CD4-positive, CD25-positive, alpha-beta regulatory T cell (primary cell): ENCODE measurements around the gene L3MBTL1. TPM values are rescaled to one million over a fixed set of nuclear protein-coding genes. Genes with fewer than 3 reads are reported as not detected.
A peak's percentile ranks its signal among the peaks of the same experiment; 100 is the strongest.
"Not testable (repeated sequence)": the region's sequence is repeated elsewhere in the genome, so short reads cannot be mapped to it uniquely, and the experiment has no call there.

ENCODE experiments used
- ATAC-seq, 2 donors: fragments of 150-1000 bp; cut with Tn5 transposase; one replicate each; pipeline ENCODE4 v1.10.0; 2021; ENCODE audit warnings: low read depth in 2 of 2, moderate number of reproducible peaks in 2 of 2, moderate library complexity in 1 of 2
- DNase-seq, 3 donors: peaks; one replicate each; pipeline versions ENCODE4 v3.0.0 to v3.0.0-alpha.2; 2012 to 2022; ENCODE audit warnings: mixed read lengths in 1 of 3
- H3K27ac ChIP-seq: one replicate; pipeline ENCODE4 v1.7.0; 2013; ENCODE audit warnings: mild to moderate bottlenecking, low read length; ENCODE audit not compliant: insufficient read depth, poor library complexity, severe bottlenecking
- H3K27me3 ChIP-seq: one replicate; pipeline ENCODE4 v1.7.0; 2013; ENCODE audit warnings: low read length; ENCODE audit not compliant: control insufficient read depth, insufficient read depth
- H3K36me3 ChIP-seq: one replicate; pipeline ENCODE4 v1.7.0; 2013; ENCODE audit warnings: mild to moderate bottlenecking, low read length, moderate library complexity; ENCODE audit not compliant: control insufficient read depth, insufficient read depth
- H3K4me1 ChIP-seq: 2 replicates; pipeline ENCODE4 v1.7.0; 2013; ENCODE audit warnings: mild to moderate bottlenecking, low read length; ENCODE audit not compliant: insufficient read depth, control insufficient read depth, poor library complexity, severe bottlenecking
- H3K4me3 ChIP-seq: one replicate; pipeline ENCODE4 v1.7.0; 2013; ENCODE audit warnings: low read depth, mild to moderate bottlenecking, low read length, moderate library complexity
- H3K9me3 ChIP-seq, 2 experiments: 1 replicate in 1 of 2; 2 replicates in 1 of 2; pipeline ENCODE4 v1.7.0; 2013; ENCODE audit warnings: low read length in 2 of 2, mild to moderate bottlenecking in 1 of 2, moderate library complexity in 1 of 2; ENCODE audit not compliant: control insufficient read depth in 2 of 2
- H3K27ac Mint-ChIP-seq, 3 donors: one replicate each; pipeline ENCODE4 v1.8.0; 2020 to 2022; ENCODE audit warnings: mild to moderate bottlenecking in 3 of 3, mixed read lengths in 3 of 3, moderate library complexity in 2 of 3
- H3K27me3 Mint-ChIP-seq: one replicate; pipeline ENCODE4 v1.8.0; 2022; ENCODE audit warnings: mild to moderate bottlenecking, mixed read lengths
- H3K36me3 Mint-ChIP-seq: one replicate; pipeline ENCODE4 v1.8.0; 2020; ENCODE audit warnings: mixed read lengths
- H3K4me1 Mint-ChIP-seq, 4 donors: one replicate each; pipeline ENCODE4 v1.8.0; 2020 to 2022; ENCODE audit warnings: mixed read lengths in 4 of 4, mild to moderate bottlenecking in 1 of 4
- H3K4me3 Mint-ChIP-seq, 4 donors: one replicate each; pipeline ENCODE4 v1.8.0; 2020 to 2022; ENCODE audit warnings: mild to moderate bottlenecking in 4 of 4, mixed read lengths in 4 of 4, moderate library complexity in 3 of 4
- H3K9me3 Mint-ChIP-seq, 7 donors: one replicate each; pipeline ENCODE4 v1.8.0; 2020 to 2022; ENCODE audit warnings: mixed read lengths in 7 of 7, mild to moderate bottlenecking in 3 of 7, moderate library complexity in 2 of 7
- polyA plus RNA-seq, 4 donors: library from polyadenylated mRNA; unstranded; fragments of 300-500 nt; fragmentation: Illumina TruSeq; gene quantifications; one replicate each; pipeline ENCODE4 v1.2.3, GENCODE V29; 2021
- total RNA-seq: library from RNA; stranded (reverse); gene quantifications from one replicate; pipeline ENCODE4 v1.2.3, GENCODE V29; 2022

Gene L3MBTL1
- total and polyA plus RNA-seq, 5 donors from 2014 or later = 1.0 to 17.2 (median 1.5) TPM

DNA sequence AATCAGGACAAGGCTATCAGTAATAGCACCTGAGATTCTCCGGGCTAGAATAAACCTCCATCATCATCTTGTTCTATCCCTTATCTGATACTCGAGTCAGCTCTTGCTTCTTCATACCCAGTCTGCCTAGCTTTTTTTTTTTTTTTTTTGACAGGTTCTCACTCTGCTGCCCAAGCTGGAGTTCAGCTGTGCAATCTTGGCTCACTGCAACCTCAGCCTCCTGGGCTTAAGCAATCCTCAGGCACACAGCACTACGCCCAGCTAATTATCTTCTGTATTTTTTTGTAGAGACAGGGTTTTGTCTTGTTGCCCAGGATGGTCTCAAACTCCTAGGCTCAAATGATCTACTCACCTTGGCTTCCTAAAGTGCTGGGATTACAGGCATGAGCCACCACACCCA, 30.3 kb upstream of the L3MBTL1 start:
- no peaks in the 10 kb centered on the region for H3K36me3 ChIP-seq
- ATAC-seq (no peak), DNase-seq (no peak)
- Mint-ChIP-seq H3K36me3 (peaks cover 4% of the 10 kb centered on the region), H3K27me3 (peaks cover 47% of the 10 kb centered on the region), H3K27ac (no peak overlapping the region), H3K9me3 (peaks cover 0 to 2% (median 0%) of the 10 kb centered on the region in 7 donors), H3K4me3 (no peak overlapping the region), H3K4me1 (peaks cover 0 to 9% (median 4%) of the 10 kb centered on the region in 4 donors)
- H3K27me3 ChIP-seq = peaks cover 3% of the 10 kb centered on the region
- no peak overlapping the region for H3K4me3 ChIP-seq
- H3K9me3 ChIP-seq = no peaks in the 10 kb centered on the region
- no peak overlapping the region for H3K27ac ChIP-seq
- H3K4me1 ChIP-seq = no peaks in the 10 kb centered on the region

DNA sequence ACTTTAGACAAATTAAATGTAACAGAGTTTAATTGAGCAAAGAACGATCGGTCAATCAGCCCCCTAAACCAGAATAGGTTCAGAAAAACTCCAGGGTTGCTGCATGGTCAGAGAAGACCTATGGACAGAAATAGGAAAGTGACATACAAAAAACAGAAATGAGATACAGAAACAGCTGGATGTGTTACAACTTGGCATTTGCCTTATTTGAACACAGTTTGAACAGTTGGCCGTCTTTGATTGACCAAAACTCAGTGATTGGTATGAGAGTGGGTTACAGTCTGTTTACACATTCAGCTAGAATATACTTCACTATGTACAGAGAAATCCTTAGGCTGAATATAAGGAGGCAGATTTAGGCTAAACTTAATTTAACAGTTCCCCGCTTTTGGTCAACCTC, 29.9 kb upstream of the L3MBTL1 start:
- no peaks in the 10 kb centered on the region for H3K9me3 ChIP-seq
- H3K27me3 ChIP-seq = peaks cover 3% of the 10 kb centered on the region
- no peaks in the 10 kb centered on the region for H3K36me3 ChIP-seq
- H3K36me3 Mint-ChIP-seq = peaks cover 4% of the 10 kb centered on the region
- ATAC-seq (no peak), DNase-seq (no peak)
- peaks cover 47% of the 10 kb centered on the region for H3K27me3 Mint-ChIP-seq
- peaks cover 0 to 2% (median 0%) of the 10 kb centered on the region in 7 donors for H3K9me3 Mint-ChIP-seq
- no peak overlapping the region for H3K27ac ChIP-seq
- no peaks in the 10 kb centered on the region for H3K4me1 ChIP-seq
- H3K4me1 Mint-ChIP-seq = peaks cover 0 to 9% (median 4%) of the 10 kb centered on the region in 4 donors
- H3K4me3 Mint-ChIP-seq = no peak overlapping the region
- no peak overlapping the region for H3K27ac Mint-ChIP-seq
- no peak overlapping the region for H3K4me3 ChIP-seq

GRCh38 chr20:43490038-43490437, 17.5 kb upstream of the L3MBTL1 start:
- peaks cover 0 to 8% of the 10 kb centered on the region in 2 experiments for H3K9me3 ChIP-seq
- Mint-ChIP-seq H3K4me3 (no peak overlapping the region), H3K27ac (no peak overlapping the region), H3K4me1 (peaks cover 0 to 8% (median 0%) of the 10 kb centered on the region in 4 donors), H3K9me3 (peaks cover 0 to 18% (median 5%) of the 10 kb centered on the region in 7 donors), H3K36me3 (no peaks in the 10 kb centered on the region), H3K27me3 (peaks cover 4% of the 10 kb centered on the region)
- H3K36me3 ChIP-seq = no peaks in the 10 kb centered on the region
- H3K27me3 ChIP-seq = no peaks in the 10 kb centered on the region
- DNase-seq = no peak
- no peak overlapping the region for H3K4me3 ChIP-seq
- H3K27ac ChIP-seq = no peak overlapping the region
- no peak for ATAC-seq
- H3K4me1 ChIP-seq = no peaks in the 10 kb centered on the region

GRCh38 chr20:43492101-43492500, 15.4 kb upstream of the L3MBTL1 start:
- Histone ChIP-seq H3K9me3 (peaks cover 0 to 2% of the 10 kb centered on the region in 2 experiments), H3K4me1 (no peaks in the 10 kb centered on the region), H3K27ac (no peak overlapping the region), H3K27me3 (no peaks in the 10 kb centered on the region), H3K36me3 (no peaks in the 10 kb centered on the region), H3K4me3 (no peak overlapping the region)
- H3K9me3 Mint-ChIP-seq = peaks cover under 1 to 16% (median 6%) of the 10 kb centered on the region in 7 donors
- ATAC-seq = peak; percentile 50 to 81
- H3K4me3 Mint-ChIP-seq = no peak overlapping the region
- H3K36me3 Mint-ChIP-seq = no peaks in the 10 kb centered on the region
- peaks cover 0 to 8% (median 0%) of the 10 kb centered on the region in 4 donors for H3K4me1 Mint-ChIP-seq
- peaks cover 4% of the 10 kb centered on the region for H3K27me3 Mint-ChIP-seq
- peak overlapping the region in 1 of 3 donors; percentile 32 for H3K27ac Mint-ChIP-seq
- DNase-seq = peak in 1 of 3 donors; percentile 70

GRCh38 chr20:43495388-43495787, 12.1 kb upstream of the L3MBTL1 start:
- DNase-seq = no peak
- H3K36me3 Mint-ChIP-seq = peaks cover 3% of the 10 kb centered on the region
- peaks cover 0 to 8% (median 0%) of the 10 kb centered on the region in 4 donors for H3K4me1 Mint-ChIP-seq
- no peak overlapping the region for H3K4me3 Mint-ChIP-seq
- peaks cover 0 to 9% (median 3%) of the 10 kb centered on the region in 7 donors for H3K9me3 Mint-ChIP-seq
- H3K4me3 ChIP-seq = no peak overlapping the region
- H3K27me3 ChIP-seq = no peaks in the 10 kb centered on the region
- no peak for ATAC-seq
- peaks cover 0 to 2% of the 10 kb centered on the region in 2 experiments for H3K9me3 ChIP-seq
- no peak overlapping the region for H3K27ac Mint-ChIP-seq
- H3K4me1 ChIP-seq = no peaks in the 10 kb centered on the region
- H3K27me3 Mint-ChIP-seq = peaks cover 4% of the 10 kb centered on the region
- no peaks in the 10 kb centered on the region for H3K36me3 ChIP-seq
- no peak overlapping the region for H3K27ac ChIP-seq

- H3K36me3 Mint-ChIP-seq, ATAC-seq, H3K4me1 Mint-ChIP-seq, H3K27ac ChIP-seq, DNase-seq, H3K4me3 Mint-ChIP-seq, H3K27ac Mint-ChIP-seq, H3K9me3 Mint-ChIP-seq, H3K4me1 ChIP-seq, H3K4me3 ChIP-seq, H3K36me3 ChIP-seq, H3K9me3 ChIP-seq: not testable (repeated sequence)
- peaks cover 35% of the 10 kb centered on the region for H3K27me3 Mint-ChIP-seq
- peaks cover 16% of the 10 kb centered on the region for H3K27me3 ChIP-seq
Measured at GRCh38 chr20:43502021-43502420, 5.5 kb upstream of the L3MBTL1 start.

DNA sequence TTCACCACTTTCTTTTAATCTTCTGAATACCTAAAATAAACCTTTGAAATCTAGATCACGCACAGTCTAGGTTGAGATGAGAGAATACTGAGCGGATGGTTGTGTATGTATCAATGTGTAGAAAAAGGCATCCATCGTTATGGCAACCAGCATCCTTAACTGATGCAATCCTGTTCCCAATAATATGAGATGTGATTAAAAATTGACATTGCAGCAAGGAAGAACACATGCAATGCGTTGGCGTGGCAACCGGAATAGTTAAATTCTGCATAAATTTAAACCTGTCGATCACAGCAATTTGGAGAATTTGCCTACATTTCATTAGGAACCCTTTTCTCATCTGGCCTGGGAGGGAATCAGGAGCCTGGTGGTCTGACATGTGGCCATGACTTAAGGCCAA, 1.3 kb upstream of the L3MBTL1 start:
- no peaks in the 10 kb centered on the region for H3K36me3 Mint-ChIP-seq
- H3K27ac ChIP-seq = no peak overlapping the region
- no peaks in the 10 kb centered on the region for H3K9me3 Mint-ChIP-seq
- H3K4me1 ChIP-seq = peaks cover 14% of the 10 kb centered on the region
- peaks cover 22% of the 10 kb centered on the region for H3K27me3 ChIP-seq
- peaks cover 0 to 11% (median under 1%) of the 10 kb centered on the region in 4 donors for H3K4me1 Mint-ChIP-seq
- peak overlapping the region in 3 of 4 donors; percentile 16 to 74 (median 71) for H3K4me3 Mint-ChIP-seq
- H3K9me3 ChIP-seq = no peaks in the 10 kb centered on the region
- peaks cover 50% of the 10 kb centered on the region for H3K27me3 Mint-ChIP-seq
- H3K4me3 ChIP-seq = no peak overlapping the region
- no peak for DNase-seq
- ATAC-seq = no peak
- H3K36me3 ChIP-seq = no peaks in the 10 kb centered on the region
- no peak overlapping the region for H3K27ac Mint-ChIP-seq

DNA sequence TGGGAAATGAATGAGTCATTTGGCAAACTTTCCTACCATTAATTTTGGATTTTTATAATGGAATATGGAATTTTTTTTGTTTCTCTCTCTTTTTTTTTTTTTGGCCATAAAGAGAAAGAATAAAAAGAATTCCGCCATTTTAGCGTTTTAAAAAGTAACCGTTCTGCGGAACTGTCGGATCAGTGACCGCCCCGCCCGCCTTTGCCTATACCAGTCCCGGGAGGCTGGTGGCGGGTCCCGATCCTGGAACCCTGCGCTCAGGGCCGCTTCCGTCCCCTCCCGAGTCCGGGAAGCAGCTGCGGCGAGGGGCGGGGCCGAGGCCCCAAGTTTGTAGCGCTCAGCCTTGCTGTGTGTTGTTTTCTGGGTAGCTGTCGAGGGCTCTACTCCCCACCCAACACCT, 609 bp downstream of the L3MBTL1 start:
- H3K4me1 Mint-ChIP-seq = peaks cover 0 to 11% (median under 1%) of the 10 kb centered on the region in 4 donors
- Histone ChIP-seq H3K9me3 (no peaks in the 10 kb centered on the region), H3K4me3 (peak overlapping the region; percentile 40), H3K36me3 (no peaks in the 10 kb centered on the region), H3K4me1 (peaks cover 14% of the 10 kb centered on the region), H3K27ac (no peak overlapping the region), H3K27me3 (peaks cover 22% of the 10 kb centered on the region)
- ATAC-seq (no peak), DNase-seq (no peak)
- H3K27me3 Mint-ChIP-seq = peaks cover 39% of the 10 kb centered on the region
- H3K4me3 Mint-ChIP-seq = peak overlapping the region; percentile 8 to 82 (median 72)
- H3K36me3 Mint-ChIP-seq = no peaks in the 10 kb centered on the region
- no peak overlapping the region for H3K27ac Mint-ChIP-seq
- H3K9me3 Mint-ChIP-seq = no peaks in the 10 kb centered on the region
